ENCODE measurements around the gene ADAMTS4. TPM values are rescaled to one million over a fixed set of nuclear protein-coding genes. Genes with fewer than 3 reads are reported as not detected.

Gene ADAMTS4
- total RNA-seq, 2 donors from 2014 or later = 2.2 to 3.1 TPM

- Mint-ChIP-seq H3K27me3 (no peaks in the 10 kb centered on the region), H3K4me1 (peaks cover 11% of the 10 kb centered on the region), H3K27ac (no peak overlapping the region), H3K36me3 (ENCODE audit: low read depth) (peaks cover 100% of the 10 kb centered on the region), H3K9me3 (no peaks in the 10 kb centered on the region), H3K4me3 (no peak overlapping the region)
- ATAC-seq (replicated peaks) = peak; percentile 86
These were observed 11.0 kb upstream of the ADAMTS4 start for GRCh38 chr1:161209790-161210409.

GRCh38 chr1:161207173-161207572, 8.3 kb upstream of the ADAMTS4 start:
- Mint-ChIP-seq H3K4me3 (no peak overlapping the region), H3K27ac (no peak overlapping the region)

GRCh38 chr1:161206411-161207140, 7.7 kb upstream of the ADAMTS4 start:
- Mint-ChIP-seq H3K27me3 (no peaks in the 10 kb centered on the region), H3K9me3 (no peaks in the 10 kb centered on the region), H3K27ac (peak overlapping the region; percentile 72), H3K36me3 (ENCODE audit: low read depth) (peaks cover 93% of the 10 kb centered on the region), H3K4me3 (no peak overlapping the region), H3K4me1 (peaks cover 21% of the 10 kb centered on the region)
- no peak for ATAC-seq (replicated peaks)

More at GRCh38 chr1:161207173-161207572, 8.3 kb upstream of the ADAMTS4 start:
- Mint-ChIP-seq H3K4me1 (peaks cover 21% of the 10 kb centered on the region), H3K36me3 (ENCODE audit: low read depth) (peaks cover 97% of the 10 kb centered on the region), H3K27me3 (no peaks in the 10 kb centered on the region), H3K9me3 (no peaks in the 10 kb centered on the region)
- no peak for ATAC-seq (replicated peaks)

GRCh38 chr1:161201836-161202712, 3.2 kb upstream of the ADAMTS4 start, which contains the start of gene NDUFS2:
TSS of gene NDUFS2 (plus strand) at chr1:161202367. CDS start at chr1:161202386, 19 bp downstream.
- H3K4me3 Mint-ChIP-seq = peak within 1 kb of the TSS; percentile 86
- no peaks in the 10 kb centered on the region for H3K9me3 Mint-ChIP-seq
- peak; percentile 99 for ATAC-seq (replicated peaks)
- peaks cover 31% of the 10 kb centered on the region for H3K4me1 Mint-ChIP-seq
- H3K27me3 Mint-ChIP-seq = no peaks in the 10 kb centered on the region
- H3K36me3 Mint-ChIP-seq (ENCODE audit: low read depth) = peaks cover 48% of the 10 kb centered on the region
- H3K27ac Mint-ChIP-seq = peak within 1 kb of the TSS; percentile 89

GRCh38 chr1:161200992-161201835, 2.4 kb upstream of the ADAMTS4 start:
- Mint-ChIP-seq H3K4me3 (peak overlapping the region; percentile 86), H3K9me3 (no peaks in the 10 kb centered on the region), H3K4me1 (peaks cover 31% of the 10 kb centered on the region), H3K27me3 (no peaks in the 10 kb centered on the region), H3K27ac (peak overlapping the region; percentile 89), H3K36me3 (ENCODE audit: low read depth) (peaks cover 40% of the 10 kb centered on the region)
- no peak for ATAC-seq (replicated peaks)

- Mint-ChIP-seq H3K27me3 (no peaks in the 10 kb centered on the region), H3K27ac (peak overlapping the region; percentile 89), H3K4me3 (peak overlapping the region; percentile 86), H3K9me3 (no peaks in the 10 kb centered on the region), H3K4me1 (peaks cover 31% of the 10 kb centered on the region), H3K36me3 (ENCODE audit: low read depth) (peaks cover 32% of the 10 kb centered on the region)
- peak; percentile 4 for ATAC-seq (replicated peaks)
These were observed 1.7 kb upstream of the ADAMTS4 start for GRCh38 chr1:161200421-161200991.

GRCh38 chr1:161199506-161200139, 769 bp upstream of the ADAMTS4 start:
- H3K36me3 Mint-ChIP-seq (ENCODE audit: low read depth) = peaks cover 24% of the 10 kb centered on the region
- peak overlapping the region; percentile 86 for H3K4me3 Mint-ChIP-seq
- no peak for ATAC-seq (replicated peaks)
- no peaks in the 10 kb centered on the region for H3K27me3 Mint-ChIP-seq
- peaks cover 25% of the 10 kb centered on the region for H3K4me1 Mint-ChIP-seq
- H3K27ac Mint-ChIP-seq = peak overlapping the region; percentile 89
- H3K9me3 Mint-ChIP-seq = no peaks in the 10 kb centered on the region

- peak overlapping the region; percentile 89 for H3K27ac Mint-ChIP-seq
- H3K36me3 Mint-ChIP-seq (ENCODE audit: low read depth) = peaks cover 11% of the 10 kb centered on the region
- H3K9me3 Mint-ChIP-seq = no peaks in the 10 kb centered on the region
- H3K4me1 Mint-ChIP-seq = peaks cover 15% of the 10 kb centered on the region
- H3K27me3 Mint-ChIP-seq = no peaks in the 10 kb centered on the region
- ATAC-seq (replicated peaks) = no peak
- no peak overlapping the region for H3K4me3 Mint-ChIP-seq
These were observed 509 bp downstream of the ADAMTS4 start for GRCh38 chr1:161198194-161198896.

GRCh38 chr1:161197560-161198193, 1.2 kb downstream of the ADAMTS4 start:
- no peaks in the 10 kb centered on the region for H3K9me3 Mint-ChIP-seq
- H3K27ac Mint-ChIP-seq = no peak overlapping the region
- H3K4me3 Mint-ChIP-seq = no peak overlapping the region
- ATAC-seq (replicated peaks) = no peak
- H3K36me3 Mint-ChIP-seq (ENCODE audit: low read depth) = peaks cover 7% of the 10 kb centered on the region
- peaks cover 16% of the 10 kb centered on the region for H3K4me1 Mint-ChIP-seq
- H3K27me3 Mint-ChIP-seq = no peaks in the 10 kb centered on the region

GRCh38 chr1:161196521-161197451, 2.1 kb downstream of the ADAMTS4 start:
- no peak for ATAC-seq (replicated peaks)
- H3K4me1 Mint-ChIP-seq = peaks cover 21% of the 10 kb centered on the region

GRCh38 chr1:161196111-161196510, 2.7 kb downstream of the ADAMTS4 start:
- Mint-ChIP-seq H3K9me3 (no peaks in the 10 kb centered on the region), H3K4me3 (no peak overlapping the region), H3K4me1 (peaks cover 16% of the 10 kb centered on the region), H3K27ac (no peak overlapping the region), H3K27me3 (no peaks in the 10 kb centered on the region), H3K36me3 (ENCODE audit: low read depth) (no peaks in the 10 kb centered on the region)
- ATAC-seq (replicated peaks) = no peak

More at GRCh38 chr1:161196521-161197451, 2.1 kb downstream of the ADAMTS4 start:
- Mint-ChIP-seq H3K27ac (no peak overlapping the region), H3K36me3 (ENCODE audit: low read depth) (no peaks in the 10 kb centered on the region), H3K9me3 (no peaks in the 10 kb centered on the region), H3K4me3 (no peak overlapping the region), H3K27me3 (no peaks in the 10 kb centered on the region)

Measured in activated T-helper 17 cell treated with anti-CD3 and anti-CD28 coated beads, Interleukin-2, amount 50 U/mL, for 72 hours (primary cell).